HG02642 (cell line): ENCODE measurements around the gene C1RL.

ENCODE experiments used
- ATAC-seq: cut with Tn5 transposase; IDR thresholded peaks from one replicate; pipeline ENCODE4 v1.9.1; 2021; ENCODE audit warnings: mild to moderate bottlenecking; ENCODE audit not compliant: unreplicated experiment, poor library complexity

C1RL gene

GRCh38 chr12:7139200-7139599, 30.2 kb upstream of the C1RL start:
- ATAC-seq = no peak

- ATAC-seq = no peak
These were observed 28.9 kb upstream of the C1RL start for GRCh38 chr12:7137908-7138307.

DNA sequence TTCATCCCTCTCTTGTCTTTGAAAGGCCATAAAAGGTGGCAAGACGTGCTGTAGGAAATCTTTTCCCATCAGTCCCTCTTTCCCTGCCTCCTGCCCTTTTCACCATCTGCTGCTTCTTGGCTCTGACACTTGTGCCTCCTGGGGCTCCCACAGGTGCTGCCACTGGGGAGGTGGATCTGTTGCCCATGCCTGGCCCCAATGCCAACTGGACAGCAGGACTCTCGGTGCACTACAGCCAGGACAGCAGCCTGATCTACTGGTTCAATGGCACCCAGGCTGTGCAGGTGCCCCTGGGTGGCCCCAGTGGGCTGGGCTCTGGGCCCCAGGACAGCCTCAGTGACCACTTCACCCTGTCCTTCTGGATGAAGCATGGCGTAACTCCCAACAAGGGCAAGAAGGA, 27.7 kb upstream of the C1RL start:
- ATAC-seq = no peak

DNA sequence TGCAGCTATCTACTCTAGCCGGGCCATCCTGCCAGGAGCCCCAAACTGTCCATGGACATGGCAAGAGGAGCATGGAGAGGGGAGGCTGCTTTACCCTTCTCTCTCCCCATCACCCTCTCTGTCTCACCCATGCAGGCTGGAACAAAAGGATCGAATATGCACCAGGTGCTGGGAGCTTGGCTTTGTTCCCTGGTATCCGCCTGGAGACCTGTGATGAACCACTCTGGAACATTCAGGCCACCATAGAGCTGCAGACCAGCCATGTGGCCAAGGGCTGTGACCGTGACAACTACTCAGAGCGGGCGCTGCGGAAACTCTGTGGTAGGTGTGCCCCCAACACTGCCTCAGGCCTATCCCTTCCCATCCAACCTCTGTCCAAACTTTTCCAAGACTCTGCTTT, 27.1 kb upstream of the C1RL start:
- no peak for ATAC-seq

GRCh38 chr12:7134396-7135166, 25.6 kb upstream of the C1RL start:
- no peak for ATAC-seq

DNA sequence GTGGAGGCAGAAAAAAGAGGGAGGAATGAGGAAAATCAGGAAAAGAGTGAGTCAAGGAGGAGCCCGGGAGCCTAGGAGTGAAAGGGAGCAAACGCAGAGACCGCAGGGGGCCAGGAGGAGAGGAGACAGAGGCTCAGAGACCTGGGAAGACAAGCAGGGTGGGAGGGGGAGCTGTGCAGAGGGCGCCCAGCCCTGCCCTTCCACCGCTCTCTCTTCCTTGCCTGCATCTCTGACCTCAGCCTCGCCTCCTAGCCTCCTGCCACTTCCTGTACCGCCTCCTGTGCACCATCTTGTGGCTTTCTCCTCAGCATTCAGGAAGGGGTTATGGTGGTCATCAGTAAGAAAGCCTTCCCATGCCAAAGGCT, 22.5 kb upstream of the C1RL start:
- no peak for ATAC-seq

GRCh38 chr12:7130701-7131501, 21.9 kb upstream of the C1RL start:
- ATAC-seq = no peak

GRCh38 chr12:7129872-7130691, 21.1 kb upstream of the C1RL start, which contains the start of gene CLSTN3:
TSS of gene CLSTN3 (plus strand) at chr12:7130371. CDS start at chr12:7130649, 278 bp downstream.
- ATAC-seq = peak; percentile 73

GRCh38 chr12:7129287-7129871, 20.4 kb upstream of the C1RL start:
- ATAC-seq = peak; percentile 18

DNA sequence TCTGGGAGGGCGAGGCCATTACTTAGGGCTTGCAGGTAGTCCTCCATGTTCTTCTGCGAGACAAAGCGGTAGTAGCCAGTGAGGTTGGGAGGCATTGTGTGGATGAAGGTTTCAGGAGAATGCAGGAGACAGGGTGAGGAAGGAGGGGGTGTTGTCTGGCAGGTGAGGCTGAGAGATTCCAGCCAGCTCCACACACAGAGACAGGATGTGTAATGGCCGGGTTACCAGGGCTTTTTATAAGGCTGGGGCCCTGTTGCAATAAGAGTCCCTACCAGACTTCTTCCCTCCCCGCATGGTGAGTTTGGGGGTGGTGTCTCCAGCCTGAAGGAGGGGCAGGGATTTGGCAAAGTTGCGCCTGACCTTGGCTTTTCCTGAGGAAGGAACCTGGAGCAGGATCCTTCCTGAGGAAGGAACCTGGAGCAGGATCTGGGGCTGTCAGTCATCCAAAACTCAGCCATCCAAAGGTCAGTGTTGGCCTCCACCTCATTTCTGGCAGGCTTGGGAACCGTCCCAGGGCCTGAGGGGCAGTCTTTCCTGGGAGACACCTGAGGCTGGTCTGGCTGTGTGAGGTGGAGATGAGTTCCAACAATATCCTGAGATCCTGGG, 19.8 kb upstream of the C1RL start, which contains the start of gene RBP5:
Gene RBP5, minus strand, starts transcription at position 209 of the 606 bp plus-strand sequence. Its CDS starts 114 bp downstream, at position 95.
- no peak for ATAC-seq

DNA sequence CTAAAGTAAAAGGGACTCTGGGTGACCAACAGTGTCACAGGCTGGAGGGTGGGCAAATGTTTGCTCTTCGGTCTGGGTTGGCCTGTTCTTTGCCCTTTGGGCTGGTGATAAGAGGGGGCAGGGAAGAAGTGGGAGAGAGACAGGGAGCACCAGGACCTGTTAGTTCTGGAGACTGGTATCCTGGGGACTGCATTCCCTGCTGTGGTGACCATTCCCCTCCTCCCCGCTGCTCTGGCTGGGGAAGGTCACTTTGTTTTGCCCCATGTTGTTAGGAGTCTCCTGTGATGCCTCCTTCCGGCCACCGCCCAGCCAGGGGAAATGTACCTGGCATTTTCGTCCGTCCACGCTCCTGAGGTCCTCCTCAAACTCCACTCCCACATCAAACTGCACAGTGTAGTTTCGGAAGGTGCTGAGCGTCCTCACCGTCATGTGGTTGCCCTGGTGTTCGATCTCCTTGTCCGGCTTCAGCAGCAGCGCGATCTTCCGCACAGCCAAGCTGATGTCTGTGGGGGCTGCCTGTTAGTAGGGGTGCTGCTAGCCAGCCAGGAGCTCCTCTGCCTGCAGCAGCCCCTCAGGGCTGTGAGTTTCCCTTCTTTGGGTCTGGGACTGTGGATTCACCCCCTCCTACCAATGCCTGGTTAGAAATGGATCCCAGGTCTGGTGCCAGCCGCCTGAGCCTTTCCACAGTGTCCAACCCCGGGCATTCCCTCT, 19.1 kb upstream of the C1RL start:
- no peak for ATAC-seq

DNA sequence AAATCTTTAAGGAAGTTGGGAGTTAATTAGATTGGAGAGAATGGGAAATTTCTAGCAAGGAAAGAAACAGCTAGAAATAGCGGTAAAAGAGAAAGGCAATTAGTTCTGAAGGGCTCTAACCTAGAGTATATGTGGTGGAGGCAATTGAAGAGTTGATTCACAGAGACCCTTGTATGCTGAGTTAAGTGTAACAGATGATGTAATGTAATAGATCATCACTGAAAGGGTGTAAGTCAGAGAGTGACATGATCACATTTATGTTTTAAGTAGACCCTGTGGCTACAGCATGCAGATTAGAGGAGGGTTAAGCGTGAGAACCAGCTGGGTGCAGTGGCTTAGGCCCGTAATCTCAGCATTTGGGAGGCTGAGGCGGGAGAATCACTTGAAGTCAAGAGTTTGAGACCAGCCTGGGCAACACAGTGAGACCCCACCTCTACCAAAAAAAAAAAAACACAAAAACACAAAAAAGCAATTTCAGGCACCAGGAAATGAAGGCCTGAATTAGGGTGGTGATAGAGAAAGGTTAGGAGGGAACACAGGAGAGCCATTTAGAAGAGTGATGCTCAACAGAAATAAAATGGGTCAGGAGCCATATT, 16.7 kb upstream of the C1RL start:
- no peak for ATAC-seq

- no peak for ATAC-seq
These were observed 14.9 kb upstream of the C1RL start for GRCh38 chr12:7123806-7124522.

DNA sequence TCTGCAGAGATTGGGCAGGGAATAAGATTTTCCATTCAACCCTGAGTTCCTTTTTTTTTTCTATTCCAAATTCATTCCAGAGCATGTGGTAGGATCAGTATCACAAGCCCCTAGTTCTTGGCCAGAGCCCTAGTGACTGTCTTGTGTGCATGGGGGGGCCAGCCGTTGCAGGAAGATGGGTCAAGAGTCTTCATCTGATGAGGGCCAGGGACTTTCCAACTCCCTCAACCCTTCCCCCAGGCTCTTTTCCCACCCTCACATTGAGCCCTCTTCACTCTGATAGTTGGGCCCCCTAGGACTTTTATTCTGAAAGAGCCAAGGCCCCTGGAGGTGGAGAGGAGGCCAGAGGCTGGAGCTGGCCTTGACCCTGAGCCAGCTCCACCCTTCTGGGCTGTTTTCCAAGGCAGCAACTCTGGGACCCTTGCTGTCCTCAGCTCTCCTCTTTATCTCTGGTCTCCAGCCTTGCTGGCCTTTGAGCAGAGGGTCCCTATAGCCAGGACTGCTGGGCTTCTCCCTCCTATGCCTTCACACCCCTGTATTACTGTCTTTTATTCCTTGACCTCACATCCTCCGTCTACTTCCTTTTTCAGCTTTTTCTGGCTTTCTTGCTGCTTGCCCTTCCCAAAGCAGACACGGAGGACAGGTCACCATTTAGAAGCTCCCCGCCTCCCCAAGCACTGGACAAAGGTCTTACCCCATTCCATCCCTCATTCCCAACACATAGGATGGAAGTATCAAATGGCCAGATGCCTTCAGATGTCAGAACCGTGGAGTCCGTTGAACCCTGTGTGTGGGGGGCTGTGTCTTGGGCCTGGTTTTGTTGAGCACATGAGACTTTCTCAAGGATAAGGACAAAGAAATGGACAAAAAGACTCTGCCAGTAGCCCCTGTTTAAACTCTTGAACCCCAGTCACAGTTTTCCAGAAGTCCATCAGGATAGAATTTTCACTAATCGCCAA, 14.1 kb upstream of the C1RL start:
- ATAC-seq = no peak

DNA sequence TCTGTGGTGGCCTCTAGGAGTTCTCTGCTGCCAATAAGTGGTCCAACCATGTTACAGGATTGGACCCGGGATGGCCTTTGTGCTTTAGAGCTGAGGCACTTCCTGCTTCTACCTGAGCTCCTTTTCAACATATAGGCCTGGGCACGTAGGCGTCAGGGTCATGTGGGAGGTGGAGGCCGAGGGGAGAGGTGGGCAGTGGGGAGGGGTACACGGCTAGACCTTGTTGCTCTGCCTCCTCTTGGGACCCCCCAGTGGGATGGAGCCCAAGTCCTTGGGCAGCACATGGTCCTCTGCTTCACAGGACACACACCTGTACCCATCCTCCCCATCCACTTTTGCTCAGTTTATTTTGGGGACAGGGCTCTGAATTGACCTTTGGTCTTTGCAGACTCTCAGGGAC, 12.3 kb upstream of the C1RL start:
- ATAC-seq = no peak

DNA sequence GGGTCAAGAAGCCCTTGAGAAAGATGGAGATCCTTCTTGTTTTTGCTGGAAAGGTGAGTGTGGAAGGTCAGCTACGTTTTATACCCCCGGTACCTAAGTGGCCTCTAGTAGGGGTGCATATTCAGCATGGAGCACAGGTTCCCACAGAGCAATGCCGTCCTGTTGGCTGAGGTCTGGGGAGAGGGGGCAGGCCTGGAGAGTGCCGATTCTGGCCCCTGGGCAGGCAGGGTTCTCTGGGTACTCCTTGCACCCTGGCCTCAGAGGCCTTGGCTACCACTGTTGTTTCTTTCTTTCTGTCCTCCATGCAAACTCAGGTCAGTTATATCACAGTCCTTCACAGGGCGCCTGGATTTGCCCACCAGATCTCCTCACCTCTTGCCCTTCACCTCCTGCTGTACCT, 11.2 kb upstream of the C1RL start:
- no peak for ATAC-seq

DNA sequence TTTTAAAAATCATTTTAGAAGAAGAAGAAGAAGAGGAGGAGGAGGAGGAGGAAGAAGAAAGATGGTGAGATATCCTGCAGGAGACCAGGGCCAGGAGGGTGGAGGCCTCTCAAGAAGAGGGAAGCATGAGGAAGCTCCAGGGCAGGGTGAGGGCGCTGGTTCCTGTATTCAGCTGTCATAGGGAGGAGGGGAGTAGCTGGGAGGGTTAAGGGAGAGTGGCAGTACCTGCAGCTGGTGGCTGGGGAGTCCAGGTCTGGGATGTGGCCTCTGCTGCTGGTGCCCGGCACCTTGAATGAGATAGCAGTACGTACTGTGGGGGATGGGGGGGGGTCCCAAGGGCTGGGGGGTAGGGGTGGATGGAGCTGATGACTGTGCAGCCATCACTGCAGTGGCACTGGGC, 9.9 kb upstream of the C1RL start:
- ATAC-seq = no peak
